K562 treated with DMSO at 1 percent for 12 hours (cell line): ENCODE data around the gene DNAJC2. TPM values are rescaled to one million over a fixed set of nuclear protein-coding genes. Genes with fewer than 3 reads are reported as not detected.

Source experiments
- total RNA-seq: library from RNA; unstranded; fragments of 300-600 nt; gene quantifications from 2 replicates; pipeline ENCODE4 v1.2.3, GENCODE V29; 2022; ENCODE audit not compliant: insufficient read depth

The DNAJC2 gene, protein sequence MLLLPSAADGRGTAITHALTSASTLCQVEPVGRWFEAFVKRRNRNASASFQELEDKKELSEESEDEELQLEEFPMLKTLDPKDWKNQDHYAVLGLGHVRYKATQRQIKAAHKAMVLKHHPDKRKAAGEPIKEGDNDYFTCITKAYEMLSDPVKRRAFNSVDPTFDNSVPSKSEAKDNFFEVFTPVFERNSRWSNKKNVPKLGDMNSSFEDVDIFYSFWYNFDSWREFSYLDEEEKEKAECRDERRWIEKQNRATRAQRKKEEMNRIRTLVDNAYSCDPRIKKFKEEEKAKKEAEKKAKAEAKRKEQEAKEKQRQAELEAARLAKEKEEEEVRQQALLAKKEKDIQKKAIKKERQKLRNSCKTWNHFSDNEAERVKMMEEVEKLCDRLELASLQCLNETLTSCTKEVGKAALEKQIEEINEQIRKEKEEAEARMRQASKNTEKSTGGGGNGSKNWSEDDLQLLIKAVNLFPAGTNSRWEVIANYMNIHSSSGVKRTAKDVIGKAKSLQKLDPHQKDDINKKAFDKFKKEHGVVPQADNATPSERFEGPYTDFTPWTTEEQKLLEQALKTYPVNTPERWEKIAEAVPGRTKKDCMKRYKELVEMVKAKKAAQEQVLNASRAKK
- 22.4 and 44.3 TPM in 2 replicates for total RNA-seq

DNA sequence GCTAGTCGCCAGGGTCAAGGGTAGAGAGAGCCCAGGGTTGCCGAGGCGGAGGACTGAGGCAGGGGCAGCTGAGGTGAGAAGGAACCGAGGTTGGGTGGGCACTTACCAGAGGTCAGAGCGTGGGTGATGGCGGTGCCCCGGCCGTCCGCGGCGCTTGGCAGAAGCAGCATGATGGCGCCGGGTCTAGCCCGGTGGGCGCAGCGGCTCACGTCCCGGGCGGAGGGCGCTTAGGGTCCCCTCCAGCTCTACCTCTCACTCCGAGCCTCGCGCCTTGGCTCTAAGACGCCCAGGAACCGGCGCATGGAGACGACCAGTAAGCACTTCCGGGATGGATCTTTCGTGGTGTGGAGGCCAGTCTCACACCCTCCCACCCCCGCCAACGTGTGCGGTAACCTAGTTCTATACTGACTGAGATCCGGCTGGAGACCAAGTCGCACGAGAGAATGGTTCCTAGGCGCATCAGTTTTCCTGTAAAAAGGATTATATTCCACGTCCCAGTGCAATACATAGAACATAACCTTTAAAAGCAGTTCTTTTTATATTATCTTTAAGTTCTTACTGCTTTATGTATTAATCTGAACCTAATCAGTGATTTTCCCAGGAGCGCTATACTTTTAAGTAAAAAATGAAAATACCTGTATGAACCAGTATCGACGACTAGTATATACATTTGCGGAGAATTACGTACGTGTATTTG, at the start of gene DNAJC2:
Gene DNAJC2 (minus strand): TSS at position 315 of the 697 bp plus-strand sequence. CDS start 145 bp downstream, at position 170.

GRCh38 chr7:103347507-103348267, 3.1 kb upstream of the DNAJC2 start, which contains the start of gene PSMC2:
PSMC2 (plus strand) TSS chr7:103347643; CDS start chr7:103347712, 69 bp downstream.

DNA sequence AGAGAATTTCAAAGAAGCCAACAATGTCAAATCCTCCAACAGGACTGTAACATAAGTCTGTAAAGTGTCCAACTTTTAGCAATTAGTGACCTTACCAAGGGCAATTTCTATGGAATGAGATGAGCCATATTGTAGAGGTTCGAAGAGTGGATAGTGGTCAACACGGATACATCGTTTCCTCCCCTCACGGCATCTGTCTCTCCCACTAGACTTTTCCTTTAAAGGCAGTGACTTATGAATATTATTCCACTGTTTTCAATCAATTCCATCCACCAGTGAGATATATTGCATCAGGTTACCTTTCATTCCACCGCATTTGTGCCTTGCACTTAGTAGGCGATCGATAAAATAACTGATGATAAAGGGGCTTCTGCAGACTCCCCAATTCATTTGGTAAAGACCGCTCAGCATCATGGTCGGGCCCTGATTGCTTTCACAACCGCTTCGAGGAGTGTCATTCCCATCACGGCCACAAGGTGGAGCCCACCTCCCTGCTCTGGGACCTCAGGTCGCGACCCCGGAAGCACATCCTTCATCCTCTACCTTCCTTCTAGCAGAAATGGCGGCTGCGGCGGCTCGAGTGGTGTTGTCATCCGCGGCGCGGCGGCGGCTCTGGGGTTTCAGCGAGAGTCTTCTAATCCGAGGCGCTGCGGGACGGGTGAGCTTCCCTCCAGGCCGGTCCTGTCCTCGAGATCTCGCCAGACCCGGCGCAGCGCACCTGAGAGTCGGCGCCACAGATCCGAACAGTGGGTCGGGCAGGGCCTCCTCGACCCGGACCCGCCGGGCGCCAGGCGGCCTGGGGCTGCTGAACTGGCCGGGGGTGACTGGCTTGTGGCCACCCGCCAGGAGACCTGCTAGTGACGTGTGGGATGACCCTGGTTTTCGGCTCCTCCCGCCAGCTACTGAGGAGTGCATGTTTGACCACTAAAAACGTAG, 47.4 kb downstream of the DNAJC2 start, which contains the start of gene PMPCB:
Gene PMPCB (plus strand): TSS at position 535 of the 936 bp plus-strand sequence. CDS start 25 bp downstream, at position 560.

Other genes with a start within 250 kb of the DNAJC2 start
- 1.4 and 9.1 TPM in 2 replicates for gene NAPEPLD, start 195.7 kb downstream of the DNAJC2 start, total RNA-seq
- gene PMPCB, start 47.3 kb downstream of the DNAJC2 start, total RNA-seq: 92.5 and 148 TPM in 2 replicates
- 287 and 301 TPM in 2 replicates for gene PSMC2, start 2.9 kb upstream of the DNAJC2 start, total RNA-seq
- not detected in 2 replicates for gene SLC26A5, start 101.4 kb upstream of the DNAJC2 start, total RNA-seq